ENCODE data around the gene IGIP. TPM values are rescaled to one million over a fixed set of nuclear protein-coding genes. Genes with fewer than 3 reads are reported as not detected.

Gene IGIP
- total and polyA plus RNA-seq, 2 donors (not counting 1 experiment from before 2014, with no cell fraction given): 1.3 to 9.9 TPM

DNA sequence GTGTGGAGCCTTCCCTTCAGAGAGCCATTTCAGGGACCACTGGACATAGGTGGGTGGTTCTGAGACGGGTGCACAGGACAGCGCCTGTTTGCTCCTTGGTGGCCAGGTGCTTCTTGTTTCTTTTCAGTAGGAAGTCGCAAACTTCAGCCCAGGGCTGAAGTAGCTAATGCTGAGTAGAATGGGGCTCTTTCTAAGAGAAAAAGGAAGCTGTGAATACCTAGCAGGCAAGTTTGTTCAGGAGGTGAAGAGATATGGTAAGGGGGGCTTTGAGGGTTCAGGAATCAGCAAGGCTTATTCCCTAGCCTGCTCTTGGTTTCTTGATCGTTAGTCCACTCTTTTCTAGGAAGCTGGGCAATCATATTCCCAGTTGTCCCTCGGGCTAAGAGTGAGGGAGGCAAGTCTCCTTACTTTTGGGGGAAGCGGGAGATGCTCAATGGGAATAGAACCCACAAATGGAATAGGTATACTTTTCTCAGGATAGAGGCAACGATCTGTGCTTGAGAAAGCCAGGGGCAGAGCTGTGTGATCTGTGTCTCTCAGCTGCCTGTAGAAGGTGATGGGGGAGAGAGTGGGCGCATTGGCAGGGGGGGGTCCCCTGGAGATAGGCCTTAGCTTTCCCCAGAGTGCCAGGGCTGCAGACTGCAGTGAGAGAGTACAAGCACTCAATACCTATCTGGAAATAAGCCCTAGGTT is 13.7 kb upstream of the IGIP start:
- intact Hi-C loops (cut with micrococcal nuclease): loop anchor here (10.0 kb wide), 1 partner anchor 1567 kb away; the partner anchor contains the start of gene ETF1
- peaks cover 68% of the 10 kb centered on the region for H3K4me1 Mint-ChIP-seq
- H3K4me3 ChIP-seq (ENCODE audit: control extremely low read depth in 1 of 5, extremely low read depth in 1 of 5, insufficient read depth in 1 of 5, low read depth in 2 of 5, low read length in 4 of 5): peak overlapping the region in 1 of 5 experiments; percentile 4
- no peaks in the 10 kb centered on the region for H3K9me3 Mint-ChIP-seq (ENCODE audit: insufficient read depth)
- CTCF ChIA-PET: interaction anchor here (0.6 to 1.6 kb wide), 4 partner anchors 24 to 1533 kb away, joined by 3 to 11 read pairs (median 6); no protein-coding TSS in a partner anchor
- no peak overlapping the region for H3K9ac ChIP-seq (ENCODE audit: low read length)
- DNase-seq (peak; percentile 54), ATAC-seq (ENCODE audit: low read depth) (no peak)
- H3K27me3 ChIP-seq (replicated peaks in 1 of 4; ENCODE audit: control extremely low read depth in 1 of 4, control insufficient read depth in 3 of 4, insufficient read depth in 4 of 4, low read length in 3 of 4): peaks cover 5 to 23% (median 13%) of the 10 kb centered on the region in 4 experiments
- H3K27ac ChIP-seq (ENCODE audit: low read length in 2 of 2): peak overlapping the region in 1 of 2 donors; percentile 38
- peaks cover 50 to 57% of the 10 kb centered on the region in 2 donors for H3K4me1 ChIP-seq (ENCODE audit: control insufficient read depth in 2 of 2, insufficient read depth in 2 of 2, low read length in 2 of 2)
- no peak for TF ChIP-seq EZH2 (IDR thresholded peaks at IDR 0.05; ENCODE audit: borderline replicate concordance, insufficient read depth, low read depth, low read length, poor library complexity, severe bottlenecking)
- no peak for TF ChIP-seq CTCF (IDR thresholded peaks at IDR 0.05)
- no peak overlapping the region for H2AFZ ChIP-seq (ENCODE audit: insufficient read depth, low read depth, low read length, poor library complexity, severe bottlenecking)
- H3K4me2 ChIP-seq (replicated peaks; ENCODE audit: low read depth, low read length, poor library complexity, severe bottlenecking): peak overlapping the region; percentile 98
- 28% methylated on average over 5 of the region's 8 CpGs for WGBS (ENCODE audit: insufficient coverage)
- no peaks in the 10 kb centered on the region for H3K36me3 ChIP-seq (replicated peaks in 1 of 2; ENCODE audit: control extremely low read depth in 1 of 2, control insufficient read depth in 1 of 2, extremely low read depth in 1 of 2, insufficient read depth in 2 of 2, low read length in 1 of 2)
- peak overlapping the region; percentile 98 for H3K4me3 Mint-ChIP-seq
- peaks cover 0 to 7% (median 2%) of the 10 kb centered on the region in 3 donors for H3K9me3 ChIP-seq (ENCODE audit: control extremely low read depth in 1 of 3, control insufficient read depth in 2 of 3, insufficient read depth in 1 of 3, low read length in 2 of 3)
- POLR2A ChIA-PET: interaction anchor here (0.5 to 0.7 kb wide), 3 partner anchors 187 to 1913 kb away, joined by 3 to 9 read pairs (median 3); no protein-coding TSS in a partner anchor
- H4K20me1 ChIP-seq (ENCODE audit: control insufficient read depth, insufficient read depth, low read length, poor library complexity, severe bottlenecking): peaks cover 43% of the 10 kb centered on the region
- H3K27me3 Mint-ChIP-seq: peaks cover 11% of the 10 kb centered on the region
- H3K79me2 ChIP-seq (ENCODE audit: control insufficient read depth, insufficient read depth, low read length): peaks cover 68% of the 10 kb centered on the region
- peak overlapping the region; percentile 79 for H3K27ac Mint-ChIP-seq
